Measurements from ENCODE around the gene ITPRIPL1. TPM values are rescaled to one million over a fixed set of nuclear protein-coding genes. Genes with fewer than 3 reads are reported as not detected.

The ITPRIPL1 gene
- total RNA-seq, 1 donor from 2014 or later, result 0.89 TPM

GRCh38 chr2:96320728-96321622 lies 4.1 kb upstream of the ITPRIPL1 start:
- no peak for DNase-seq (ENCODE audit: low read depth)

- no peak for DNase-seq (ENCODE audit: low read depth)
Measured at GRCh38 chr2:96323849-96324248, 1.3 kb upstream of the ITPRIPL1 start.

- no peak for DNase-seq (ENCODE audit: low read depth)
Measured at GRCh38 chr2:96324721-96325040, 436 bp upstream of the ITPRIPL1 start.

- no peak for DNase-seq (ENCODE audit: low read depth)
Measured at GRCh38 chr2:96325884-96326255, 753 bp downstream of the ITPRIPL1 start.

- DNase-seq (ENCODE audit: low read depth), result no peak
Measured at GRCh38 chr2:96326564-96326963, 1.4 kb downstream of the ITPRIPL1 start.

GRCh38 chr2:96326990-96327820 lies 2.1 kb downstream of the ITPRIPL1 start:
- DNase-seq (ENCODE audit: low read depth), result no peak

- peak; percentile 76 for DNase-seq (ENCODE audit: low read depth)
Measured at GRCh38 chr2:96329456-96329855, 4.3 kb downstream of the ITPRIPL1 start.

- no peak for DNase-seq (ENCODE audit: low read depth)
Measured at GRCh38 chr2:96329874-96330273, 4.8 kb downstream of the ITPRIPL1 start.

GRCh38 chr2:96330407-96330806 lies 5.3 kb downstream of the ITPRIPL1 start:
- peak; percentile 76 for DNase-seq (ENCODE audit: low read depth)

- DNase-seq (ENCODE audit: low read depth), result no peak
Measured at GRCh38 chr2:96333708-96334107, 8.6 kb downstream of the ITPRIPL1 start.

- DNase-seq (ENCODE audit: low read depth), result no peak
Measured at GRCh38 chr2:96336104-96336775, 11.1 kb downstream of the ITPRIPL1 start.

GRCh38 chr2:96336873-96337272 lies 11.8 kb downstream of the ITPRIPL1 start:
- no peak for DNase-seq (ENCODE audit: low read depth)

GRCh38 chr2:96340493-96341414 lies 15.6 kb downstream of the ITPRIPL1 start:
- no peak for DNase-seq (ENCODE audit: low read depth)

GRCh38 chr2:96341641-96342040 lies 16.5 kb downstream of the ITPRIPL1 start:
- no peak for DNase-seq (ENCODE audit: low read depth)

GRCh38 chr2:96342085-96342484 lies 17.0 kb downstream of the ITPRIPL1 start:
- peak; percentile 63 for DNase-seq (ENCODE audit: low read depth)

- DNase-seq (ENCODE audit: low read depth), result no peak
Measured at GRCh38 chr2:96344011-96344410, 18.9 kb downstream of the ITPRIPL1 start.

- DNase-seq (ENCODE audit: low read depth), result no peak
Measured at GRCh38 chr2:96345438-96345837, 20.3 kb downstream of the ITPRIPL1 start.

- no peak for DNase-seq (ENCODE audit: low read depth)
Measured at GRCh38 chr2:96345868-96346462, 20.8 kb downstream of the ITPRIPL1 start.

- DNase-seq (ENCODE audit: low read depth), result no peak
Measured at GRCh38 chr2:96347395-96347794, 22.3 kb downstream of the ITPRIPL1 start.

GRCh38 chr2:96353032-96353561 lies 28.0 kb downstream of the ITPRIPL1 start:
- no peak for DNase-seq (ENCODE audit: low read depth)
